KOPT-K1 (cell line): ENCODE results near the gene TRIM14.

ENCODE experiments used
- H3K27ac ChIP-seq: fragments of 200-600 bp; sonication (generic); 2 replicates; pipeline ENCODE4 v1.5.1; 2016; ENCODE audit warnings: antibody characterized with exemption, mild to moderate bottlenecking, low read depth, low read length; ENCODE audit not compliant: poor library complexity, severe bottlenecking
- H3K36me3 ChIP-seq: fragments of 200-600 bp; sonication (generic); 2 replicates; pipeline ENCODE4 v1.5.1; 2017; ENCODE audit warnings: antibody characterized with exemption, mild to moderate bottlenecking, low read length, moderate library complexity; ENCODE audit not compliant: insufficient read depth
- H3K9me3 ChIP-seq: fragments of 200-600 bp; sonication (generic); 2 replicates; pipeline ENCODE4 v1.5.1; 2017; ENCODE audit warnings: antibody characterized with exemption, low read length, mild to moderate bottlenecking; ENCODE audit not compliant: insufficient read depth, poor library complexity, severe bottlenecking

Gene TRIM14

DNA sequence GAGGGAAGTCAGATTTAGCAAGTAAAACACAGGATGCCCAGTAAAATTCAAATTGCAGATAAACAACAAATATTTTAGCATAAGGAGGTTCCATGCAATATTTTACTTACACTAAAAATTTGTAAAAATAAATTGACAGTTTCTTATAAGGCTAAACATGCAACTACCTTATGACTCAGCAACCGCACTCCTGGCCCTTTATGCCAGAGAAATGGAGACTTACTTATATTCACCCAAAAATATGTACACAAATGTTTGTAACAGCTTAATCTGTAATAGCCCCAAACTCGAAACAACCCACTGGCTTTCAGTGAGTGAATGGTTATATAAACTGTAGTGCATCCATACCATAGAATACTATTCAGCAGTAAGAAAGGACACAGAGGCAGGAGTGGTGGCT lies 28.6 kb upstream of the TRIM14 start:
- H3K36me3 ChIP-seq, result no peaks in the 10 kb centered on the region; the same call in 1 of the 2 replicates
- no peak overlapping the region for H3K27ac ChIP-seq
- no peaks in the 10 kb centered on the region for H3K9me3 ChIP-seq

GRCh38 chr9:98146101-98146991 lies 27.3 kb upstream of the TRIM14 start:
- H3K9me3 ChIP-seq, result no peaks in the 10 kb centered on the region
- H3K27ac ChIP-seq, result no peak overlapping the region
- H3K36me3 ChIP-seq, result no peaks in the 10 kb centered on the region; the same call in 1 of the 2 replicates

DNA sequence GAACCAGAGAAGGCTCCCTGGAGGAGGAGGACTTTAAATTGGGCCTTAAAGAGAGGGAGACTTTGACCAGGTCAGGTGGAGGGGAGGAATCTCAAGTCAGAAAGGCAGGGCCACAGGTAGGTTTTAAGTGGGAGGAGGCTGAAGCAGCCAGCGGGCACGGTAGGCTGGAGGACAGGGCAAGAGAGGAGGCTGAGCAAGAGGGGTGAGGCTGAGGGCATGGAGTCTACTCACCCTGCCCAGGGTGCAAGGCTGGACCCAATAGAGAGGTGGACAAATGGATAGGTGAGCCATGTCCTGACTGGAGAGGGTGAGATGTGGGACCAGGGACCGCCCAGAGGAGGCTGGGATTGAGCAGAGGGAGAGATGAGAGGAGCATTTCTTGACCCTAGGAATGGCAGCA lies 25.6 kb upstream of the TRIM14 start:
- Histone ChIP-seq H3K27ac (no peak overlapping the region), H3K36me3 (no peaks in the 10 kb centered on the region), H3K9me3 (no peaks in the 10 kb centered on the region)

- Histone ChIP-seq H3K9me3 (no peaks in the 10 kb centered on the region), H3K27ac (no peak overlapping the region), H3K36me3 (no peaks in the 10 kb centered on the region)
Observed at GRCh38 chr9:98144076-98144475, 25.1 kb upstream of the TRIM14 start.

DNA sequence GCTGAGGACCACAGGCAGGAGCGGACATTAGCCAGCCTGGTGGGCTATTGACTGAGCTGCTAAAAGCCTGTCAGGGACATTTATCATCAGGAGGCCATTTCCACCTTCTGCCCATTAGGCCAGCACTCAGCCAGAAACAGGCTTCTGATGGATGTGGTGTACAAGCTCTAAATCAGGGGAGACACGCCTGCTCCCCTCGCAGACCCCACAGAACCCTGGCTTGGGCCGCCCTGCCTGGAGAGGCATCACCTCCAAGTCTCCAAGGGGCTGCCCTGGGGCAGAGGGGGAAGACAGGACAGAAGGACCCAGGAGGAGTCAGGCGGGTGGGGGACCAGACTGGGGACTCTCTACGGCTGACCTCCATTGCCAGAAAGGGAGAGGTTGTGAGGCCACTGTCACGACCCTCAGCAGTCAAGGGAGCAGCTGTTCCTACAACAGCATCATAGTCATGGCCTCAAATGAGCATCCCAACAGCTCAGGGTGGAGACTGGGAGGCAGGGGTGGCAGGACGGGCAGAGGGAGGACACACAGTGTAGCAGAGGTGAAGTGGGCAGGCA lies 24.0 kb upstream of the TRIM14 start:
- Histone ChIP-seq H3K9me3 (no peaks in the 10 kb centered on the region), H3K36me3 (no peaks in the 10 kb centered on the region), H3K27ac (no peak overlapping the region)

GRCh38 chr9:98142182-98142907 lies 23.3 kb upstream of the TRIM14 start:
- Histone ChIP-seq H3K36me3 (no peaks in the 10 kb centered on the region), H3K27ac (no peak overlapping the region), H3K9me3 (no peaks in the 10 kb centered on the region)

DNA sequence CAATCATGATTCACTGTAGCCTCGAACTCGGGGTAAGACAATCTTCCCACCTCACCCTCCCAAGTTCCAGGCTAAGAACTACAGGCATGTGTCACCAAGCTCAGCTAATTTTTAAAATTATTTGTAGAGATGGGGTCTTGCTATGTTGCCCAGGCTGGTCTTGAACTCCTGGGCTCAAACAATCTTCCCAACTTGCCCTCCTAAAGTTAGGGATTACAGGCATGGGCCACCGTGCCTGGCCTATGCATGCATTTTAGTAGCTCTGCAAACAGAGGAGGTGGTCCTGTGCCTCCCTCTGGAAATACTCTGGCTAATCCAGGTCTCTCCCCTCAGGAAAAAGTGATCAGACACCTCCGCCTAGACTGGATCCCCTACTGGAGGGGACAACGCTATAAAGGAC lies 21.5 kb upstream of the TRIM14 start:
- H3K27ac ChIP-seq, result no peak overlapping the region
- no peaks in the 10 kb centered on the region for H3K9me3 ChIP-seq
- peaks cover 11% of the 10 kb centered on the region; the same call in 1 of the 2 replicates for H3K36me3 ChIP-seq

DNA sequence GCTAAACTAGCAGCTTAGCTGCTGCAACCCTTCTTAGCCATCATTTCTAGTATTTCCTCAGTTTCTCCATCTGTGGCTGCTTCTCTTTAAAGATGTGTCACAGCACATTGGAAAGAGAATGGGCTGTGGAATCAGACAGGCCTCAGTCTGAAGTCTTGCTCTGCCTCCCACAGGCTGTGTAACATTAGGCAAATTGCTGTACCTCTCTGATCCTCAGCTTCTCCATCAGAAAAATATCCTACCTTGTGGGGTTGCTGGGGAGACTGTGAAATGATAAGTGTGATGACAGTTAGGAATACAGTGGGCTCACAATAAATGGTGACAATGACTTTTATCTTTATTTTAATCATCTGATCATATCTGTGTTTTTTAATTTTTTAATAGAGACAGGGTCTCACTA lies 17.5 kb upstream of the TRIM14 start:
- Histone ChIP-seq H3K36me3 (peaks cover 43% of the 10 kb centered on the region; the same call in 1 of the 2 replicates), H3K27ac (no peak overlapping the region), H3K9me3 (no peaks in the 10 kb centered on the region)

- H3K9me3 ChIP-seq, result no peaks in the 10 kb centered on the region
- H3K36me3 ChIP-seq, result peaks cover 43% of the 10 kb centered on the region; the same call in 1 of the 2 replicates
- no peak overlapping the region for H3K27ac ChIP-seq
Observed at GRCh38 chr9:98135938-98136337, 16.9 kb upstream of the TRIM14 start.

- Histone ChIP-seq H3K36me3 (peaks cover 43% of the 10 kb centered on the region; the same call in 1 of the 2 replicates), H3K9me3 (no peaks in the 10 kb centered on the region), H3K27ac (no peak overlapping the region)
Observed at GRCh38 chr9:98135558-98135934, 16.5 kb upstream of the TRIM14 start.

GRCh38 chr9:98134702-98135557 lies 15.9 kb upstream of the TRIM14 start:
- Histone ChIP-seq H3K27ac (no peak overlapping the region), H3K9me3 (no peaks in the 10 kb centered on the region), H3K36me3 (peaks cover 43% of the 10 kb centered on the region; the same call in 1 of the 2 replicates)

- Histone ChIP-seq H3K27ac (no peak overlapping the region), H3K36me3 (peaks cover 51% of the 10 kb centered on the region; the same call in 1 of the 2 replicates), H3K9me3 (no peaks in the 10 kb centered on the region)
Observed at GRCh38 chr9:98132806-98133631, 14.0 kb upstream of the TRIM14 start.

- H3K36me3 ChIP-seq, result peaks cover 54% of the 10 kb centered on the region; the same call in 1 of the 2 replicates
- no peaks in the 10 kb centered on the region for H3K9me3 ChIP-seq
- H3K27ac ChIP-seq, result no peak overlapping the region
Observed at GRCh38 chr9:98132158-98132557, 13.1 kb upstream of the TRIM14 start.
